ENCODE results near the gene LMNA.
"Not testable (repeated sequence)": the region's sequence is repeated elsewhere in the genome, so short reads cannot be mapped to it uniquely, and the experiment has no call there.

LMNA gene

DNA sequence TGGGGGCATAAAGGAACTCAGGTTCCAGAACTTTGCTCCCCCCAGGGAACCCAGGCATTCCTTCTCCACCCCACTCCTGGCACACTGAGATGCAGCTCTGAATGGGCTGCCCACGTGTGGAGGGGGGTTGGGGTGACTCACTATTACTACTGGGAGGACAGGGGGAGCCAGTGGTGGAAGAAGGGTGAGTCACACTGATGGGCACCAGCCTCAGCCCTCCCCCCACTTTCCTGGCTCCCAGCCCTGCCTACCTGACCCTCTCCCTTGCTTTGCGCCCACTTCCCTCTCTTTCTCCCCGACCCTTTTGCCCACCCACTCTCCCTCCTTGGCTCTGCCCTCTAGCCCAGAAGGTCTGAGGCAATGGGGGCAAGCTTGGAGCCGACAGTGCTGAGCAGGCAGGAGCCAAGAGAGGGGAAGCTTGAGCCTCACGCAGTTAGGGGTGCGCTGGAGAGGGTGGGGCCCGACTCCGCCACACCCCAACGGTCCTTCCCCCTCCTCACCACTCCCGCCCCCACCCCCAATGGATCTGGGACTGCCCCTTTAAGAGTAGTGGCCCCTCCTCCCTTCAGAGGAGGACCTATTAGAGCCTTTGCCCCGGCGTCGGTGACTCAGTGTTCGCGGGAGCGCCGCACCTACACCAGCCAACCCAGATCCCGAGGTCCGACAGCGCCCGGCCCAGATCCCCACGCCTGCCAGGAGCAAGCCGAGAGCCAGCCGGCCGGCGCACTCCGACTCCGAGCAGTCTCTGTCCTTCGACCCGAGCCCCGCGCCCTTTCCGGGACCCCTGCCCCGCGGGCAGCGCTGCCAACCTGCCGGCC is at the start of gene LMNA:
Gene LMNA (plus strand): TSS at position 611 of the 818 bp plus-strand sequence. CDS start 208 bp downstream, outside the sequence.
- DNase-seq: peak; percentile 73

DNA sequence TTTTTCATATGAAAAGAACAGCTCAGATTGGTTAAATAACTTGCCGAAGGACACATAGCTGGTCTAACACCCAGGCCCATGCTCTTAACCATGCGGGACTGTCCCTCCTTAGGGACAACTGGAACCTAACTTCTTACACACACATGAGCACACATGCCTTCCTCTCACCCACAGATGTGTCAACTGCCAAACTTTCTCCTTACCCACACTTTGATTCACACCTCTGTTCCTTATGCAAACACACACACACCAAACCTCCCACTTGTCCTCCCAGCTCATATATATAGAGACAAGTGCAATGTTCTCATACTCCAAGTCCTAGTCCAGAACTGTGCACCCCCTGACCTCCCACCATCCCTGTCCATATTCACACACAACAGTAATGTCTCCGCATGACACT is 49.3 kb upstream of the LMNA start:
- DNase-seq: no peak

DNA sequence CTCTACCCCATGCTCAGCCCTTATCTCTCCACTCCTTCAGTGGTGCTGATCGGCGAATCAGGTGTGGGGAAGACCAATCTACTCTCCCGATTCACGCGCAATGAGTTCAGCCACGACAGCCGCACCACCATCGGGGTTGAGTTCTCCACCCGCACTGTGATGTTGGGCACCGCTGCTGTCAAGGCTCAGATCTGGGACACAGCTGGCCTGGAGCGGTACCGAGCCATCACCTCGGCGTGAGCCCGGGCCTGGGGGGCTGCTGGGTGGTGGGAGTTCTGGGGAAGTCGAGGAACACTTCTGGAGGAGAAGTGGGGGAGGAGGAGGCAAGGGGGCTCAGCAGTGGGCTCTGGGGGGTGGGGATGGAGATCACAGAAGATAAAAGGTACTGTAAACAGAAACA is 48.6 kb upstream of the LMNA start:
- DNase-seq: no peak

DNA sequence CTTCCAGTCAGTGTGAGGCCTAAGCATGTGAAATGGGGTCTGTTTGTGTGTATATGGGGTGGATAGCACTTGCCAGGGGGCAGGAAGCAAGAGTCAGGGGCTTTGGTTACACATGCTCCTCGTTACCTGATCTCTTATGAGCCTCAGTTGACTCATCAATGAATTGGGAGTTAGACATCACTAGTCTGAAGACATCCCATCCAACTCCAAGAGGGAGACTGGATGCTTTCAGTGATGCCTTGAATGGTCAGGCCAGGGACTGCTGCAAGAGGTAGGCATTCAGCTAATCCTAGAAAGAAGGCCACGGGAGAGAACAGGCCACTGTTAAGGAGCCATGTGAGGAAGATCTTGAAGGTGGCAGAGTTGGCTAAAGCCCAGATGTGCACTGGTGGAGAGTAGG is 47.2 kb upstream of the LMNA start:
- DNase-seq: no peak

DNA sequence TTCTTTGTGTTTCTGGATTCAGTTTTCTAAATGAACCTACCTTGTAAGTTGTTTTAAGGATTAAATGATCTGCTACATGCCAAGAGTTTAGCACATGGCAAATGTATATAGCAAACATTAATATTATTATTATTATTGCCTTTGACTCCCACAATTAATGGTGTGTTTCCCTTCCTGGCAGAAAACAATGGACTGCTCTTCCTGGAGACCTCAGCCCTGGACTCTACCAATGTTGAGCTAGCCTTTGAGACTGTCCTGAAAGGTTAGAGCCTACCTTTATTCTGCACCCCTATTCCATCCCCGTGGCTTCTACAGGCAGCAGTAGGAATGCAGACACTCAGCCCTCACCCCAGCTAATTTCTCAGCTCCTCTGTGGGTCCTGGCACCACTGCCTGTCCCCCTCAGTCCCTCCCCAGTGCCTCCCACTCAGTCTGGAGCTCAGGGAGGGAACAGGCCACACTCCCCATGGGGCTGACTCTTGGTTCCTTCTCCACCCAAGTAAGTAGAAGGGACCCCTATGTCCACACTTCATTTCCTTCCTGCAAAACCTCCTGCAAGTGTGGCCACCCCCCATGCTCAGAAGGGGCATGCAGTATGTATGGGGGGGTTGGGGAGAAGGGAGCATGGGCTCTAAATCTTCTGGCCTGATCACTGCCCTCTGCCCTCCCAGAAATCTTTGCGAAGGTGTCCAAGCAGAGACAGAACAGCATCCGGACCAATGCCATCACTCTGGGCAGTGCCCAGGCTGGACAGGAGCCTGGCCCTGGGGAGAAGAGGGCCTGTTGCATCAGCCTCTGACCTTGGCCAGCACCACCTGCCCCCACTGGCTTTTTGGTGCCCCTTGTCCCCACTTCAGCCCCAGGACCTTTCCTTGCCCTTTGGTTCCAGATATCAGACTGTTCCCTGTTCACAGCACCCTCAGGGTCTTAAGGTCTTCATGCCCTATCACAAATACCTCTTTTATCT is 44.7 kb upstream of the LMNA start:
- no peak for DNase-seq

DNA sequence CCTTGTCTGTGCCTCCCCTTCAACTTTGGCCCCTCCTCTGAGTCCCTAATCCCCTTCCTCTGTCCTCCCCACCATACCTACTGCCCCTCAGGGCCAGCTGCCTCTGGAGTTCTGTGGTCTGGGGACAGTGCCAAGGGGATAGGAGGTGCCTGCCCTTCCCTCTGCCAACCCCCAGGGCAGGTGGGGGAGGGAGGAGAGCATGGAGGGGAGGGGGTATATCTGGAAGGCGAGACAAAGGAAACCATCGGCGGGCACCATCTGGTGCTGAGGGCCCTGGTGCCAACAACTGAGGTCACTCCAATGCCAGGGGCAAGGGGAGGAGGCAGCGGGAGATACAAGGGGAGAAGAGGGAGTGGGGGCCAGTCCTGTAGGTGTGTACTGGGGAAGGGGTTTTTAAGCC is 44.0 kb upstream of the LMNA start:
- DNase-seq: no peak

DNA sequence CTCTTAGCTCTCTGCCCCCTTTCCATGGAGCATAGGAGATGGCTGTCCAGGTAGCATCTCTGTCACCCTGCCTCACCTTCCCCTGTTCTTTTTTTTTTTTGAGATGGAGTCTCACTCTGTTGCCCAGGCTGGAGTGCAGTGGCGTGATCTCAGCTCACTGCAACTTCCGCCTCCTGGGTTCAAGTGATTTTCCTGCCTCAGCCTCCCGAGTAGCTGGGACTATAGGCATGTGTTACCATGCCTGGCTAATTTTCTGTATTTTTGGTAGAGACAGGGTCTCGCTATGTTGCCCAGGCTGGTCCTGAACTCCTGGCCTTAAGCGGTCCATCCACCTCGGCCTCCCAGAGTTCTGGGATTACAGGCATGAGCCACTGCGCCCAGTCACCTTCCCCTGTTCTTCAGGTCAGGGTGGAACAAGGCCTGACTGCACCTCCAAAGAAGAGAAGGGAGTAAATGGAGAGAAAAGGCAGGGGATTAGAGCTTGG is 43.1 kb upstream of the LMNA start:
- DNase-seq: not testable (repeated sequence)

DNA sequence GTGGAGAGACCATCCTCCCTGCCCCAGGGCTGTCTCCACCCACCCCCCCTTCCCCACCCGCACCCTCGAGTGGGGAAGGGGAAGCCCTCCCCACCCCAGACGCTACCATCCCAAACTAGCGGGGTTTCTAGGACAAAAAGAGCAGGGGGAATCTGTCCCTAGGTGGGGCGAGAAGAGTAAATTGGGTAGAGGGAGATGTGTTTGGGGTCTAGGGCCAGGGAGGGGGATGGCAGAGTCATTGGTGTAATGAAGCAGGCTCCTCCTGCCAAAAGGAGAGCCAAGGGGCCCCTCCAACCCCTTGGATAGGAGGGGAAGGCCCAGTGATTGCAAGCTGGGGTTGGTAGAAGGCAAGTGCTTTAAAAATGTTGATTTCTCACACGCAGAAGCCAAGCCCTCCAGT is 42.3 kb upstream of the LMNA start:
- DNase-seq: no peak

DNA sequence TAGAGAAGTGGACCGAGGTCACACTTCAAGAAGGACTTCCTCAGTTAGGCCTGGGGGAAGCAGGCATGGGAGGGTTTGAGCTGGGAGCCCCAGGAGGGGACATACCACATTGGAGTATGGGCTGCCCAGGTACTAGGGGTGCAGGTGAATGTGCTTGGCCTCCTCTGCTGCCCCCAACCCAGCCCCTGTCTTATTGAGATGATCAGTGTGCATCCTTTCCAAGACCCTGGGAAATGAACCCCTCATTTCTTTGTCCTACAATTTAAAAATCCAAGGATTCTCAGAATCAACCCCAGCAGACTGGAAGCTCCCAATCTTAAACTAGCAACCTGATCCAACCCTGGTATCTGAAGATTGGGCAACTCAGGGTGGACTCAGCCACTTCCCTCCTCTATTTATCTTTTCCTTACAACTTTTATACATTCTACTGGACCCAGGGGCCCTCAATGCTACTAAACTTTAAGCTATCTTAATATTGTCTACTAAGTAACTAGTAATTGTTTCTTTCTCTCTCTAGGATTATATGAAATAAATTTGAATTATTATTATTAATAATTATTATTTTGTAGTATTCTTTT is 41.3 kb upstream of the LMNA start:
- DNase-seq: no peak

DNA sequence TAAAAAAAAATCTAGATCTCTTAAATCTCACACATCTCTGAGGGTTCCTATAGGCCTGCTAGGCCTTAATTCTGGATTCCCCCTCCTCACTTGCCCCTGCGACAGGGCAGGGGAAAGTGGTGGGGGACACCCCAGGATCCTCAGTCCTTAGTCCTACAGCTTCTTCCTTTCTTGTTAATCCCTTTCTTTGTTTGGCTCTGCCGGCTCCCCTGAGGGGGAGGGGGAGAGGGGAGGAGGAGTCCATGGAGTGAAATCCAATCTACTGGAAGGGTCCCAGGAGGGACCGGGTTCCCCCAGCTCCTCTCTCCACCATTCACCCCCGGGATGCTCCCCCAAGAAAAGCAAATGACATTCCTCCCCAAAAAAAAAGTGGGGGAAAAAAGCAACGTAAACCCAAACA is 40.8 kb upstream of the LMNA start:
- DNase-seq: no peak

DNA sequence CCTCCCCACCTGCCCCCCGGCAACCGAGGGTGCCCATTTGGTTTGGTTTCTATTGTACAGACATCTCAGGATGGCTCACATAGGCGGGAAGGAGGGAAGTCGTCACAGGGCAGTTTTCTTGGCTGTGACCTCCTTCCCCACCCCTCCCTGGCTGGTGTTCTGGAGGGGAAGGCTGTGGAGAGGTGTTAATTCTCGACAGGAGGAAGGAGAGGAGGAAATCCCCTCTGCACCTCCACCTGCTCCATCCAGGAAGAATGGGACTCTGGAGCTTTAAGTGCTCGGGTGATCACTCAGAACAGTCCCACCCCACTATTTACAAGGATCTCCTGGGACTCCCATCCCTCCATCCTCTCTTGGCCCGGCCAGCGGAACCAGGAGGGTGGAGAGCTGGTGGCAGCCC is 39.9 kb upstream of the LMNA start:
- no peak for DNase-seq

DNA sequence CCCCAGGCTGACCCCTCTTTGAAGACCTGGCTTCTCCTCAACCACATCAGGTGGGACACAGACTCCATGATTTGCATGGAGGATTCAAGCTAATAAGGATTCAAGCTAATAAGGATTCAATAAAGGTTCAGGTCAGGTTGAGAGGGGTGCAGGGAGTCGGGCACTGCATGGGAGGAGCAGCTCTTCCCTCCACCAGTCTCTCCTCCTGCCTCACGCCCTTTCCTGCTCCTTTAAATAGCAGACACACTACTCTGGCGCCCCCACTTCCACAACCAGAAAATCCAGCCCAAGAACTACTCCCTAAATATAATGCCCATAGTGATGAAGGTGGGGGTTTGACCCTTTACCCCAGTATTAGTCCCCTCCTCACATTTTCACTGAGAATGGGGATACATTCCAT is 39.3 kb upstream of the LMNA start:
- DNase-seq: no peak

DNA sequence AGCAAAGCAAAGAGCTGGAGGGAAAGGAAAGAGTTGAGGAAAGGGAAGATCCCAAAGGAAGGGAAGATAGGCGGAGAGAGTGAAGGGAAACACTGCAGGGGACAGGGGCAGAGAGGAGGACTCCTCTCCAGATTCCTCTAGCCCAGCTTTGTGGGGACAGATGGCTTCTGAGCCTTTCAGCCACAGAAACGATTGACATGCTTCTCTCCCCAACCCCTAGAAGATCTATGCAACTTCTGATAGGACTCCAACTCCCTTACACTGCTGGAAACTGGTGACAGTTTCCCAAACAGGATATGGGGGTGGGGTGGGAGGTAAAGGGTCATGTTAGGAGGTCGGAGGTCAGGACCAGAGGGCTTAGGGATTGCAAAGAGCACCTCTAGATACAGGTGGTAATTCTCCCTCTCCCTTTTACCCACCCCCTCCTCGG is 38.7 kb upstream of the LMNA start:
- no peak for DNase-seq

DNA sequence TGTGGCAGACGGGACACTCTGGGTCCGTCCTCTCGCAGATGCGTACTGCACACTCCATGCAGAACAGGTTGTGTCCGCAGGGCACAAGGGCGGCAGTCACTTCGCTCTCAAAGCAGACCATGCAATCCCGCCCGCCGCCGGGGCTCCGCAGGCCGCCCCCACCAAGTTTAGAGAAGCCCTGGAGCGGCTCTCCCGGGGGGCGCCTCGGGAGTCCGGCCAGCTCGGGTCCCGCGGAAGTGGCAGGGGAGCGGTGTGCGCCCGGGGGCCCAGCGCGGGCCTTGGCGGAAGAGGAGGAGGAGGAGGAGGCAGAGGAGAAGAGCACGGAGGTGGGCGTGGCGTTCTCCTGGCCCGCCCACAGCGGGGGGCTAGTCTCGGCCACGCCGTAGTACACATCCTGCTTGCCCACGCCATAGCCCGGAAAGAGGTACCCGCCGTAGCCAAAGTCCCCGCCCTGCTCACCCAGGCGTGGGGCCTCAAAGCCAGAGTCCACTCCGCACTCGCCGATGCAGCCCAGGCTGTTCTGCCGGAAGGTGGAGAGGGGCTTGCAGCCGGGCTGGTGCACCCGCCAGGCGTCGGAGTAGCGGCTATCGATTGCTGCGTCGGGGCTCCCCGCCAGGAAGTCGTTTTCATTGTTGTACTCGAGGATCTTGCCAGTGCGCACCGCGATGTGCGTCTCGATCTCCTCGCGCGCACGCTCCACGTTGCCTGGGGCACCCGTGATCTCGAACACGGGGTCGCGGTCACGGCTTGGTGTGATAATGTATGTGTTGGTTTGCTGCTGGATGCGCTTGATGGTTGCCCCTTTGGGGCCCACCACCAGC is 37.7 kb upstream of the LMNA start:
- DNase-seq: no peak

DNA sequence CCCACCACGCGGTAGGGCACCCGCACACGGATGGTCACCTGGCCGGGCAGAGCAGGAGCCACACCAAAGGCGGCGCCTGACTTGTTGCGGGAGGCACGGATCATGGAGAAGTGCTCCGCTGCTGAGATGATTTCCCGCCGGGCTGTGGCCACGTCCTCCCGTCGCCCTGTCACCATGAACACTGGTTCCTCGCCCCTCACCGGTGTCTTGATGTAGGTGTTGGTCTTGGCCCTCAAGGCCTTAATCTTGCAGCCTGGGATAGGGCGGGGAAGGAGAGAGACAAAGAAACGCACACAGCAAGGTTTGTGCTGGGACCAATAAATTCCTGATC is 37.1 kb upstream of the LMNA start:
- no peak for DNase-seq

DNA sequence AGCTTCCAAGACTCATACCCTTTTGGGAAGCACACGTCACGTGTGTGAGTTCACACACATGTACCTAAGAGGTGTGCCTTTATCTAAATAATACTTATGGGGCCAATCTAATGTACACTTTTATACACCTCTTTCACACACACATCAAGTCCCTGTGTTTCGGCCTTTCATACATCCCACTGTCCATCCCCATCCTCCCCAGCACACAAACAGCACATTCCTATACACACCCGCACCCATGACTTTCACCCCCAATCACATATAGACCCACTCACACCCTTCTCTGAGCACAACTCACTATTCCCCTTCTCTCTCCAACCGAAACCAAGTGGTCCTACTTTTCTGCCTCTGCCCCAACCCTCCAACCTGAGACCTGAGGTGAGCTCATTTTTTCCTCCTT is 35.8 kb upstream of the LMNA start:
- DNase-seq: no peak

DNA sequence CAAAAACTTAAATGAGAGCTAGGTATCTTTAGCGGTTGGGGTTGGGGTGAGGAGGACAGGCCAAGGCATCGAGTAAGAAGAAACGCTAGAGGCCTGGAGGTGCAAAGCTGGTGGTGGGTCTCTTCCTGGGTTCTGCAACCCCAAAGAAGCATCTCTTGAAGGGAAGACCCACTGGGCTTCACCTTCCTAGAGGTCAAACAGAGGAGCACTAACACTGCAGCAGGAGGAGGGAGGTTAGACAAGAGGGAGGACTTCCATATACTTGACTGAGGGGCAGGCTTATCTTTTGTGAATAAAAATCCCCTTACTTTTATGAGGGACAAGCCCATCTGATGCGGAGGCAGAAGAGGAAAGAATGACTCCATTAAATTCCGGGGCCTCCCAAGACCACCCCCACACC is 34.7 kb upstream of the LMNA start:
- DNase-seq: no peak

DNA sequence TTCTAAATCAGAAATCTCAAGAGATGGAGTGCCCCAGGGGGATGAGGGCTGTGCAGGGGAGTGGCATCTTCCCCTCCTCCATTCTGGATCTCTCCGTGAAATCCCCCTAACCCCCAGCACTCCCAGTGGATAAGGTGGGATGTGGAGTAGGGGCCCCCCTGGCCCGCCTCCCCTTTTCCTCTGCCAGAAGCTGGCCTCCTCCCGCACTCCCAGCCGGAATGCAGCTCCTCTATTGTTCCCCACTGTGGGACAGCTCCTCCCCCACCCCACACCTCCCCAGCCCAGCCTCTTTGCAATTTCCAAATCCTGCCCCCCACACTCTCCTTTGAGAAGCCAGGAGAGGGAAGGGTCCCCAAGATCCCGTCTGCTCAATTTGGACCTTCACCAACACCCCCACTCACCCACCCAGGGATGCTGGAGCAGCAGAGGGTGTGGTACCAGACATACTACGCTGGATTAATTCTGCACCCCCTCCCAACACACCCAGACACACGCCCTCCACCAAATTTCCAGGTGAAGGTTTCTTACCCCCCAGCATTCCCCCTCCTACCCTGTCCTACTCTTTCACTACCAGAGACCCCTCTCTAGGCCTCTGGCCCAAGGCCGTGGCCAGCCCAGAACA is 34.2 kb upstream of the LMNA start:
- no peak for DNase-seq

DNA sequence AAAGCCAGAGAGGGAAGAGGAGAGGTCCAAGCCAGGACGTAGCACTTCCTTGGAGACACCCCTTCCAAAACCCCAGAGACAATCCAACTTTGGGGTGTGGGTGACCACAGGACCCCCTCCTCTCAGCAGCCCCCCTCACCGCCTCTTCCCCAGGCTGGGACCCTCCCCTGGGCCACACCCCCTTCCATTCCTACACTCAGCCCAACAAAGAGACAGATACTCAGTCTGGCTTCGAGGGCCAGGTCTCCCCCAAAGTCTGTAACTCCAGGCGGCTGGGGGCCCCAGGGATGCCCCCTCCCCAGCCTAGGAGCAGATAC is 33.7 kb upstream of the LMNA start:
- DNase-seq: no peak

DNA sequence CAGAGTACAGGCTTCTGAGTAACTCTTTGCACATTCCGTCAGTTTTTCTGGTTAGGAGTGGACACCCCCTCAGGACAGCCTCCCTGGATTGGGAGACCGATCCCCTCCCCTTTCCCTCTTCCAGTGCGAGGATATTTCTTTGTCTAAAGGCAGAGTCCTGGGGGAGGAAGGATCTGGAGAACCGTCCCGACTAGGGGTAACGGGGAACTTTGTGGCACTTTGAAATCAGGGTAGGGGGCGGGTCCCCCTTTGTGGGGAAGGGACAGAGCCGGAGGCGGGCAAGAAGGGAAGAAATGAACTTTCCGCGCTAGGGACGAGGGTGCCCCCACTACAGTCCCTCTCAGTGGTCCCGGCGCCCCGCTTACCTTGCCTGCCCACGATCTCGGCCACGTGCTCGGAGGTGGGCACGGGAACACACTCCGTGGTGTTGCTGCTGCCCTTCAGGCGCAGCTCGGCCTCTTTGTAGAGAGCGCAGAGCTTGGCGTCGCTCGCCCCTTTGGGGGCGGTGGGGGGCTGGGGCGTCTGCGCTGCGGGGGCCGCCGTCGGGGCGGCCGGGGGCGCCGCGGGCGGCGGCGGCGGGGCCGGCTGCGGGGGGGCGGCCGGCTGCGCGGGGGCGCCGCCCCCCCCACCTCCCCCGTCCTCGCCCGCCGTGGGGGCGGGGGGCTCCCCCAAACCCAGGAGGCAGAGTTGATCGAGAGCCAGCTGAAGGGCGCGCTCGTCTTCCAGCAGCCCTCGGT is 33.2 kb upstream of the LMNA start:
- no peak for DNase-seq

DNA sequence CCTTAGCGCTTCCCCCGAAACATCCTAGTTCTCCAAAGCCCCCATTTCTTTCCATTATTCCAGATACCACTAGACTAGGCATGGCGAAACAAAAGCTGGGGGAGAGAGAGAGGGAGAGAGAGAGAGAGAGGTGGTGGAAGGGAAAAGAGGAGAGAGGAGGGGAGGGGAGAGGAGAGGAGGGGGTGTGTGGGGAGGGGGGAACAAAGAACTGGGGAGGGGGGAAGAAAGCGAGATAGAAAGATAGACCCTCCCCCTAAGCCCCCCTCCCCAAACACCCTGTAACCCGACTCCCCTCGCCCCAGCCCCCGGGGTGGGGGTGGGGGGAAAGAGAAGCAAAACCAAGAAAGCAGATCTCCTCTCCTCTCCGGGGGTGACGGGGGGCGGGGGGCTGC is 32.6 kb upstream of the LMNA start:
- no peak for DNase-seq

Data from NCI-H1048 (cell line).